ENCODE data around the gene BTBD16.

Gene BTBD16

DNA sequence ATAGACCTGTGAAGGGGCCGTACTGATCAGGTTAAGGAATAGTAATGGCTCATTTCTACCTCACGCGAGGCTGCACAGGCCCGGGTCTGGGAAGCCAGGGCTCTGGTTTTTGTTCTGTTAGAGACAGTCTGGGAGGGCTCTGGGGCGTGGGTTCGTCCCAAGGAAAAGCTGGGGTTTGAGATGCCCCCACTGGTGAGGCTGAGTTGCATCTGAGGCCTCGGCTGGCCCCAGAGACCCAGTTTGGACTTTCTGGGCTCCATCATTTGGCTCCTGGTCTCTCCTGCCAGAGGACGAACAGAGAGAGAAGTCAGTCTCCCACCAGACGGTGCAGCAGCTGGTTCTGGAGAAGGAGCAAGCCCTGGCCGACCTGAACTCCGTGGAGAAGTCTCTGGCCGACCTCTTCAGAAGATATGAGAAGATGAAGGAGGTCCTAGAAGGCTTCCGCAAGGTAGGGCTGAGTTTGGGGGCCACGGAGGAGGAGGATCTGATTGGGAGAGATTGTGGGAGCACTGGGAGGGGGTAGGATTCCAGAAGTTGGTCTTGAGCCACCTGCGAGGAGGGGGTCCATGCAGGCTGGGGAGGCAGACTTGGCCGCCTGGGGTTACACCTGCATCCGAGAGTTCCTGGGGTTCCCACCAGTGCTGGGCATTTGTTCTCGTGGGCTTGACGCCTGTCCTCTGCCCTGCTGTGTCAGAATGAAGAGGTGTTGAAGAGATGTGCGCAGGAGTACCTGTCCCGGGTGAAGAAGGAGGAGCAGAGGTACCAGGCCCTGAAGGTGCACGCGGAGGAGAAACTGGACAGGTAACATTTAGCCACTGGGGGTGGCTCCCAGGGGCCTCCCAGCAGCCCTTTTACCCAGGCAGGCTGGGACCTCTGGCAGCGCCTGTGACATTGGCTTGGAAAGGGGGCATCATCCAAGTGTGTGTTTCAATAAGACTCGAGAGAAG is 22.5 kb upstream of the BTBD16 start:
- no peak for DNase-seq

GRCh38 chr10:122249303-122249850 is 21.7 kb upstream of the BTBD16 start:
- DNase-seq: no peak

DNA sequence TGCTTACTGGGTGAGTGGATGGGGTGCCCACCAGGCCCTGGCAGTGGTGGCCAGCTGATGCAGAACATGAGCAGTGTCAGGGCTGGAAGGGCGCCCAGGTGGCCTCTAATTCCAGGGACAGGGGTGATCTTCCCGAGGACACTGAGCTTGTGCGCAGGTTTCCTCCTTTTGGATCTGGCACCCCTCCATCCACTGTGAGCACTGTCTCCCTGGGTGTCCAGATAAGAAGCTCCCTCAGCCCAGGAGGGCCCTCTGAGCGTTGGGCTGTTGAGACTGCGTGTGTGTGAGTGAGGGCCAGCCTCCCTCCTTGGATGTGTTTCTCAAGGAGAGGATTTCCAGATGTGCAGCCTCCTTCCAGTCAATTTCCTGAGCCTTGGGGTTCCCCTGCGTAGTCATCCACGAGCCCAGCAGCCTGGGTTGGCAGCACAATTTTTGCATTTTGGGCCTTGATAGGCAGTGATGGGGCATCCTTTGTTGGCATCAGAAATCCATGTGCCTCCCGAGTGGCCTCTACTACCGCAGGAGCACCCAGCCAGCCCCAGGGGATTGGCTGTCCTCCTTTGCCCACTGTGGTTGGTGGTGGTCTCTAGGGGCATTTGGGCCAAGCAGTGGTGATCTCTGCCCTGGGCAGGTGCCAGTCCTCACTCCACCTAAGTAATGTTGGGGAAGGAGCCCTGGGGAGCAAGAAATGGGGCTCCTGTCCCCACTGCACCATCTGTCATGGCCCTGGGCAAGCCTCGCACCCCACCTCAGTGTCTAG is 20.9 kb upstream of the BTBD16 start:
- DNase-seq: no peak

DNA sequence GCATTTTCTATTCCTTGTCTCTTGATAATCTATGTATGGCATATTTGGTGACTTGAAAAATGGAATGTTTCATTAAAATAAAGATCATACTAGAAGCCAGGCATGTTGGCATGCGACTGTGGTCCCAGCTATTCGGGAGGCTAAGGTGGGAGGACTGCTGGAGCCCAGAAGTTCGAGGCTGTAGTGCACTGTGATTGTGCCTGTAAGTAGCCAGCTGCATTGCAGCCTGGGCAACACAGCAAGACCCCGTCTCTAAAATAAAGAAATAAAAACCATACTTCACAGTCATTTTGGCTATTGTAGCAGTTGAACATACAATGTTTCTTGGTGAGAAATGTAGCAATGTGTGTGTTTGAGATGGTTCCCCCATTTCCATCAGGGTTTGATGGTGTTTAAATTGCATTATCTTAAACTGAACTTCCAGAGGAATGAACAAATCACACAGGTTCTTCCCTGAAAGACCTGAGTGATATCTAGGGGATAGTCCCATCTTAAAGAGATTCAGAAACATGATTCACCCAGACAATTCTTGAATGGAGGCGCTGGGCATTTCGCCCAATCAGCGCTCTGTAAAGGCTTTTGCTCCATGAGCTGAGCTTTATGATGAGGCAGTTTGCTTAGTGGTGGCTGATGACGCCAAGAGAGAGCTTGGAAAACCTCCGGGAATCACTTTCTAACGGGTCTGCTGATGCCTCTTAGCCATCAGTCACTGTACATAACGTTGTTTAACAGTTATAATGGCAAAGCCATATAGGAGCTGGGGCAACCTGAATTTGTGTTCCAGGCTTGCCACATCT is 19.4 kb upstream of the BTBD16 start:
- DNase-seq: no peak

- no peak for DNase-seq
Observed at GRCh38 chr10:122252805-122253204, 18.3 kb upstream of the BTBD16 start.

GRCh38 chr10:122253605-122254004 is 17.5 kb upstream of the BTBD16 start:
- DNase-seq: no peak

DNA sequence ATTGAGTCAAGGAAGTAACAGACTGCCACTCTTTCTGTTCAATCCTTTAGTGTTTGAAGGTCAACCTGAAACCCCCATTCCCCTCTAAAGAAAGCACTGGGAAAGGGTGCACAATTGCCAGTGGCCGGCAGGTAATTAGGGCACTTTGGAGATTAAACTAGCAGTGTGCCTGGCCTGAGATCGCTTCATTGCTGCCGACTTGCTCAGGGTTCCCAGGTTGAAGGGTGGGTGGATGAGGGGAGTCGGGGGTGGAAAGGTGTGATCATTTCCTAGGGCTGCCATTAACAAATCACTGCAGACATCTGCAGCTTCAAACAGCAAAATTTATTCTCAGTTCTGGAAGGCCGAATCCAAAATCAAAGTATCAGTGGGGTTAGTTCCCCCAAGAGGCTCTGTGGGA is 16.3 kb upstream of the BTBD16 start:
- no peak for DNase-seq

- no peak for DNase-seq
Observed at GRCh38 chr10:122255509-122256301, 15.4 kb upstream of the BTBD16 start.

DNA sequence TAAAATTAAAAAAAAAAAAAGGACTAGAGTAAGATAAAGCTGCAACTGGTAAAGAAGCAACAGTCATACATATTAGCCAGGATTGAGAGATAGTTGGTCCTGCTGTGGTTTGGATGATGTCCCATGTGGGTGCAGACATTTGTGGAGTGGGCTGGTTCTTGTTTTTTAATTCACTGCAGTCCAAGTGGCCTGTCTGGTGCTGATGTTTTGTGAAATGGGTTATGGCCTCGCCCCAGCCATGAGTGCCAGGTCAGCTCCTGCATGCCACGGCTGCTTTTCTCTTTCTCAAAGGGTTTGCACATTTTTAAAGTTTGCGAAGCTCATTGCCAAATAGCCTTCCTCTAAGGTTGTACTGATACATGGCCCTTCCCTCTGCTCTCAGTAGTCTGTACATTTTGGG is 14.1 kb upstream of the BTBD16 start:
- no peak for DNase-seq

GRCh38 chr10:122258136-122259074 is 12.7 kb upstream of the BTBD16 start:
- DNase-seq: peak; percentile 17

DNA sequence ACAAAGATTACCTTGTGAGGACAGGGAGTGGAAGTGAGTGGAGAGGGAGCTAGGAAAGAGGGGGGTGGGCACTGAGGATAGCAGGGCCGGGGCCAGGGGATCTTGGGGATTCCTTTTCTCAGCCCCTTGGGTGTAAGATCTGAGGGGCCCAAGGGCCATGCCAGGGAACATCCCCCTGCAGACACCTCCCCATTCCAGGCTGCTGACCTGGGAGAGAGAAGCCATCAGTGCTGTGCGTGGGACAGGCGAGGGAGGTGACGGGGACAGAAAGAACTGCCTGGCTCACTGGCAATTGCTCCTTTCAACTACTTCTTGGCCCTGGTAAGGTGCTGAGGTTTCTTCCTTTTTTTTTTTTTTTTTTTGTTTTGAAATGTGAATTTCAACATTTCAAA is 12.0 kb upstream of the BTBD16 start:
- DNase-seq: no peak

- DNase-seq: no peak
Observed at GRCh38 chr10:122261584-122261983, 9.5 kb upstream of the BTBD16 start.

DNA sequence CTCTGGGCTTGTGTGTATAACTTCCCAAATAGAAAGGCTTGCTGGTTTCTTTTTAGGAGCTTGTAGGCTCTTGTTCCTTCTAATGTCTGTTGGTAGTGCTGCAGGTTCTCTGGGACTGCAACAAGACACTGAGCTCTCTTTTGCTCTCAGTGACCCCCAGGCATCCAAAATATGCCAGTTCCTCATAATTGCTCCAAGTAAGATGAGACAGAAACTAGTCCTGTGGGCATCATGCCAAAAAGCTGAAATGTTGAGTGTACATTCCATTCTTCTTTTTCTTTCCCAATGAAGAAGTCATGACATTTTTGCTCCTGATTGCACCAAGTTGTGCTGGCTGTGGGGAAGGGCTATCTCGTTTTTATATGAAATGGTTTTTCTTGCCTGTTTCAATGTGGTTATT is 7.1 kb upstream of the BTBD16 start:
- DNase-seq: peak; percentile 82

- DNase-seq: peak; percentile 25
Observed at GRCh38 chr10:122264436-122264835, 6.7 kb upstream of the BTBD16 start.

DNA sequence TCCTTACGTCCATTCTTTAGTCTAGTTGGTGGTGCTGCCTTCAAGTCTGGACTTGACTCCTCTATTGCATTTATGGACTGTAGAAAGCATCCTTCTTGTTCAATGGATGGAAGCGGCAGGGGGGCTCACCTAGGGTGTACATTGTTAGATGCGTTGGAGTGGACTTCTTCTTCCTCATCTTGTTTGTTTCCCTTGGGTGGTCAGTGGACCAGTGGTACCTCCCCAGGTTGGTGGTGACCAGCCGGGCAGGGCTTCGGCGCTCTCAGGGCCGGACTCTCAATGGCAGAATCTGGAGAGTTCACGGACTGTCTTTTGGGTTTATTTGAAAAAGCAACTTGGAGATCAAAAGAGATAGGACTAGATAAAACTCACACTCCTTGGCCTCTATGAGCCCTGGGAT is 6.2 kb upstream of the BTBD16 start:
- no peak for DNase-seq

DNA sequence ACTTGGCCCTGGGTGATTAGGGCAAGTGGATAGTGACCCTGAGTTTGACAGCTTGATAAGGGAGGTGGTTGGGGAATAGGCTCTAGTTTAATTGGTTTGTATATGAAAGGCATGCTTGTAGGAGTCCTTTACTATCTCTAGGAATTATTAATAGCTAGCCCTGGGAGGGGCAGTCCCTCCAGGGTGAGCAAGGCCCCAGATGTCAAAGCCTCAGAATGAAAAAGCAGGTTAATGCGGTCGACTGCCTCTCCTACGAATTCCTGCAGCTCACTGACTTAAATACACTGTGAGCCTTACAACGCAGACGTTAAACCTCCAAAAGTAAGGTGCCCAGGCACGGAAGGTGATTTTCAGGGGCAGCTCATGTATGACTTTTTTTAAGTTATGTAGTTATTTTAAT is 5.2 kb upstream of the BTBD16 start:
- DNase-seq: no peak

DNA sequence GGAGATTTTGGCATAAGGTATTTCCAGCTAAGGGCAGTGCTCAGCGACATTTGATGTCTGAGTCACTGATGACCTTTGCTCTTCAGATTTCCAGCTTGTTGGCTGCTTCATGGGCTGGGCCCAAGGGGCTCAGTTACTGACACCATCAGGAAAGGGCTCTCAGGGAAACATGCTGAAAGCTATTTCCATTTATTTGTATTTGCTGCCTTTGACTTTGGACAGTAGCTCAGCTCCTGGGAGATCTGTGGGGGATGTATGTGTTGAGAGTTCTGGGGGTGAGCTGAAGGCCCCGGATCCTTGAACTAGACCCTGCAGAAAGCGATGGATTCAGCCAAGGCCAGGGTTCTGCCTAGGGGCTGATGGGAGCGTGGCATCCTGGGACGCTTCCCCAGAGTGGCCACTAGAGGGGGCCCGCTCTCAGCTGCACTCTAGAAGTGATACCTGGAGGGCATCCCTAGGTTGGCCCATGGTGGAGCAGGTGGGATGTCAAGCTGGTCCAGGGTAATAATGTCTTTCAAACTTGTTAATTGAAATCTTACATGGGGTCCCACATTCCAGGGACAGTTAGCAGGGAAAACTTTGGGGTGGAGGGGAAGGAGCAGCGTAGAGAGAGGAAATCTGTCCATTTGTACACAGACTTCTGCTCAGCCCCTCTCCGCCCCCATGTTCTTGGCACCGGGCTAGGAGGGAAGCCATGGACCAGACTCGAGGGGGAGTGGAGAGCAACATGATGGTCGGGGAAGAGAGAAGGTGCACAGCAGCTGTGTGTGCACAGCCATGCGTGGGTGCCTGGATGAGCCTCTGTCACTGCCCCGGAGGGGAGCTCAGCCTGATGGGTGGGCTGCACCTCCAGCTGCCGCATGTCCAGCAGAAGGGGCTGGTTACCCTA is 3.0 kb upstream of the BTBD16 start:
- DNase-seq: peak; percentile 41

DNA sequence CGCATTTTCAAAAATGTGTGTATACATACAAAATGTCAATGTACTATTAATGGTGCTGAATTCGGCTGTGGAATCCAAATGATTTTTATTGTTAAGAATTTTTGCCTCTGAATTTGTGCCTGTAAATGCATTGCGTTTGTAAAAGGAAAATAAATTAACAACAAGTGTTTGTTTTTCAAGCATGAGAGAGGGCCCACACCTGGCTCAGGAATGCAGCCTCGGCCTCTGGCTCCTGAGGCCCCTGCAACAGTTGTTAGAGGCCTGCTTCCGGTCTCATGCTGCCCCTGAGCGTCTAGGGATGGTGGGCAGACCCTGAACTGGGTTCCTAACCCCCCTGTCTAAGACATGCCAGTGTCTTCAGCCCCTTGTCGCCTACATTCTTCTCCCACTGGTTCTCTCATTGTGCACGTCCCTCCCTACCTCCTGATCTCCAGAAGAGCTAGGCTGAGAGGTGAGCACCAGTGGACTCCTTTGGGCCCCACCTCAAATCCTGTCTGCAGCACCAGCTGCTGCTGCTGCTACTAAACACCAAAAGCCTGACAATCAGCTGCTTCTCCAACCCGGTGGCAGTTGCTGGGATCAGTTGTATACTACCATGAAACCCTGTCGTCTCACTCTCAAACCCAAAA is 1.9 kb upstream of the BTBD16 start:
- no peak for DNase-seq

DNA sequence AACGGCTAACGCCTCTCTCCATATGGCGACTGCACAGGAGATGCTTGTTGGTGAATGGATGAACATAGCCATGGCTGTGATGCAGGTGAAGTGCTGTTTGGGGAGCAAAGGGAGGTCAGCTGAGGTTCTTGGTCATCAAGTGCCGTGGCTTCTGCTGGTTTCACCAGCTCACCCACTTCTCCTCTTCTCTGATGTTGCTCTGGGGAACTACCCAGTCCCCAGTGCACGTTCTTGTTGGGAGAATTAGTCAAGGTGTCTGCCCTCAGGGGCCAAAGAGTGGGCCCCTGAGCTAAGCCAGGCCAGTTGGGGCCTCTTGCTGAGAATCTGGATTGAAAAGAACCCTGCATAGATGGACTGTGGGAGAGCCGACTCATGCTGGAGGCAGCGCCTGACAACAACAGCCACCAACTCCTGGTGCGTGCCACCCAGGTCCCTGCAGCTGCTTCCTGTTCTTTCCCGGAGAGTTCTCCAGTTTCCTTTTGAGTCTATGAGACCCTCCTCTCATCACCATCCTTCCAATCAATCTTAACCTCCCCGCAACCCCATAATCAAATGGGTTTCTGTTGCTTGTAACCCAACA is 3.0 kb downstream of the BTBD16 start:
- no peak for DNase-seq

Measured in HCEC 1CT (cell line).